CD14-positive monocyte (primary cell): ENCODE results near the gene KIF26B. TPM values are rescaled to one million over a fixed set of nuclear protein-coding genes. Genes with fewer than 3 reads are reported as not detected.

ENCODE experiments used
- DNase-seq, 3 donors: peaks; one replicate each; pipeline ENCODE4 v3.0.0-alpha.2; 2011 to 2022
- H2AFZ ChIP-seq: 2 replicates; pipeline ENCODE4 v1.6.0; 2012; ENCODE audit warnings: mild to moderate bottlenecking, low read depth, low read length, inconsistent platforms; ENCODE audit not compliant: insufficient read depth, poor library complexity, severe bottlenecking
- H3K27ac ChIP-seq, 2 donors: 1 replicate in 1 of 2; 2 replicates in 1 of 2; pipeline ENCODE4 v1.5.1; 2012 to 2013; ENCODE audit warnings: low read length in 2 of 2, control low read depth in 1 of 2, inconsistent platforms in 1 of 2, low read depth in 1 of 2, mild to moderate bottlenecking in 1 of 2
- H3K27me3 ChIP-seq, 2 donors: one replicate each; pipeline versions ENCODE4 v1.6.0 to v1.6.1; 2011 to 2013; ENCODE audit warnings: low read length in 2 of 2; ENCODE audit not compliant: control insufficient read depth in 2 of 2, insufficient read depth in 2 of 2
- H3K36me3 ChIP-seq, 2 donors: replicated peaks in 1 of 2; 1 replicate in 1 of 2; 2 replicates in 1 of 2; pipeline versions ENCODE4 v1.5.1 to v1.6.1; 2012 to 2013; ENCODE audit warnings: low read length in 2 of 2, control low read depth in 1 of 2, inconsistent platforms in 1 of 2, mild to moderate bottlenecking in 1 of 2; ENCODE audit not compliant: insufficient read depth in 2 of 2, control insufficient read depth in 1 of 2
- H3K4me1 ChIP-seq, 2 donors: 1 replicate in 1 of 2; 2 replicates in 1 of 2; pipeline versions ENCODE4 v1.5.1 to v1.6.1; 2012 to 2013; ENCODE audit warnings: low read length in 2 of 2, control low read depth in 1 of 2, inconsistent platforms in 1 of 2, mild to moderate bottlenecking in 1 of 2, moderate library complexity in 1 of 2; ENCODE audit not compliant: insufficient read depth in 2 of 2, control insufficient read depth in 1 of 2
- H3K4me2 ChIP-seq: replicated peaks from 2 replicates; pipeline ENCODE3; 2012; ENCODE audit warnings: low read length, moderate library complexity, mild to moderate bottlenecking; ENCODE audit not compliant: poor library complexity, severe bottlenecking; ENCODE audit errors: extremely low read depth
- H3K4me3 ChIP-seq, 3 experiments: fragments of 200-600 bp in 1 of 3; sonication (generic) in 1 of 3; replicated peaks in 1 of 3; 1 replicate in 2 of 3; 2 replicates in 1 of 3; pipeline ENCODE4 v1.5.1; 2011 to 2013; ENCODE audit warnings: low read length in 3 of 3, mild to moderate bottlenecking in 3 of 3, control low read depth in 2 of 3, low read depth in 2 of 3, inconsistent platforms in 1 of 3, moderate library complexity in 1 of 3
- H3K79me2 ChIP-seq: 2 replicates; pipeline ENCODE4 v1.6.0; 2012; ENCODE audit warnings: mild to moderate bottlenecking, control low read depth, inconsistent platforms, low read length, moderate library complexity; ENCODE audit not compliant: insufficient read depth
- H3K9ac ChIP-seq: 2 replicates; pipeline ENCODE4 v1.6.0; 2017; ENCODE audit warnings: low read length, mild to moderate bottlenecking; ENCODE audit not compliant: insufficient read depth, poor library complexity, severe bottlenecking
- H3K9me3 ChIP-seq, 2 donors: replicated peaks in 1 of 2; 1 replicate in 1 of 2; 2 replicates in 1 of 2; pipeline versions ENCODE4 v1.5.1 to v1.6.1; 2012 to 2013; ENCODE audit warnings: low read length in 2 of 2, control low read depth in 1 of 2; ENCODE audit not compliant: control insufficient read depth in 1 of 2, insufficient read depth in 1 of 2
- H4K20me1 ChIP-seq: 2 replicates; pipeline ENCODE4 v1.6.0; 2012; ENCODE audit warnings: mild to moderate bottlenecking, low read length, control low read depth, moderate library complexity; ENCODE audit not compliant: insufficient read depth
- H3K27ac Mint-ChIP-seq, 7 donors: one replicate each; pipeline ENCODE4 v1.8.0; 2020; ENCODE audit warnings: mild to moderate bottlenecking in 7 of 7, mixed read lengths in 7 of 7, moderate library complexity in 6 of 7, inconsistent platforms in 2 of 7
- H3K27me3 Mint-ChIP-seq, 3 donors: one replicate each; pipeline ENCODE4 v1.8.0; 2021 to 2022; ENCODE audit warnings: low read depth in 3 of 3, mild to moderate bottlenecking in 3 of 3, mixed read lengths in 3 of 3, moderate library complexity in 3 of 3, inconsistent platforms in 1 of 3
- H3K36me3 Mint-ChIP-seq, 2 donors: one replicate each; pipeline ENCODE4 v1.8.0; 2020; ENCODE audit warnings: mixed read lengths in 2 of 2, inconsistent platforms in 1 of 2, mild to moderate bottlenecking in 1 of 2
- H3K4me1 Mint-ChIP-seq: one replicate; pipeline ENCODE4 v1.8.0; 2020; ENCODE audit warnings: mild to moderate bottlenecking, mixed read lengths
- H3K4me3 Mint-ChIP-seq, 2 donors: one replicate each; pipeline ENCODE4 v1.8.0; 2020; ENCODE audit warnings: mild to moderate bottlenecking in 2 of 2, mixed read lengths in 2 of 2, moderate library complexity in 1 of 2
- H3K9me3 Mint-ChIP-seq, 7 donors: one replicate each; pipeline ENCODE4 v1.8.0; 2020 to 2022; ENCODE audit warnings: mixed read lengths in 7 of 7, mild to moderate bottlenecking in 6 of 7, moderate library complexity in 6 of 7, inconsistent platforms in 2 of 7
- CTCF ChIP-seq: fragments of 200-600 bp; IDR thresholded peaks from one replicate; pipeline ENCODE4 v1.8.0; 2022; ENCODE audit warnings: antibody characterized with exemption, mild to moderate bottlenecking
- WGBS: methylation state at CpG from one replicate; pipeline ENCODE4 v1.1.5; 2013; ENCODE audit warnings: missing lambda C conversion rate; ENCODE audit not compliant: insufficient coverage; 5-methylcytosine and 5-hydroxymethylcytosine counted together
- intact Hi-C, 2 donors: fragments of 100-400 bp; cut with micrococcal nuclease; formaldehyde crosslinking; loops; one replicate each; pipeline versions ENCODE4 v1.15.0 to v1.15.1; 2023
- polyA plus RNA-seq, 3 donors: library from polyadenylated mRNA; depleted of rRNA in 1 of 3; unstranded in 2 of 3; stranded (reverse) in 1 of 3; fragments of 300-500 nt in 2 of 3; fragments of >200 nt in 1 of 3; fragmentation: Illumina TruSeq in 2 of 3; gene quantifications; 1 replicate in 2 of 3; 2 replicates in 1 of 3; pipeline ENCODE4 v1.2.3, GENCODE V29; 2012 to 2021

KIF26B gene
- polyA plus RNA-seq, 3 donors, result 0.01 to 0.05 TPM; not detected in 1

- TF ChIP-seq CTCF, result no peak
- Histone ChIP-seq H3K27ac (peak overlapping the region; percentile 80 to 88), H2AFZ (peak overlapping the region; percentile 61), H3K4me2 (peak overlapping the region; percentile 79), H3K4me1 (peaks cover 12 to 24% of the 10 kb centered on the region in 2 donors), H3K9me3 (no peaks in the 10 kb centered on the region), H3K27me3 (peaks cover 14 to 18% of the 10 kb centered on the region in 2 donors), H3K9ac (peak overlapping the region; percentile 61), H3K36me3 (no peaks in the 10 kb centered on the region), H3K4me3 (peak overlapping the region; percentile 37 to 73 (median 40)), H3K79me2 (no peaks in the 10 kb centered on the region), H4K20me1 (no peaks in the 10 kb centered on the region)
- peaks cover 4 to 7% of the 10 kb centered on the region in 2 donors for H3K36me3 Mint-ChIP-seq
- DNase-seq, result peak; percentile 82 to 92 (median 87)
- H3K4me1 Mint-ChIP-seq, result peaks cover 28% of the 10 kb centered on the region
- intact Hi-C loops, result loop anchor here in 1 of 2 donors (5.0 kb wide), 1 partner anchor 54 kb away; no protein-coding TSS in a partner anchor
- H3K27ac Mint-ChIP-seq, result peak overlapping the region; percentile 89 to 97 (median 94)
- WGBS, result 0% methylated on average over 15 of the region's 22 CpGs
- peaks cover 23 to 60% (median 32%) of the 10 kb centered on the region in 3 donors for H3K27me3 Mint-ChIP-seq
- H3K4me3 Mint-ChIP-seq, result peak overlapping the region; percentile 81 to 93
- peaks cover 0 to 8% (median 0%) of the 10 kb centered on the region in 7 donors for H3K9me3 Mint-ChIP-seq
These were observed 156.1 kb downstream of the KIF26B start for GRCh38 chr1:245310571-245311531.

GRCh38 chr1:245311887-245312536, 157.2 kb downstream of the KIF26B start:
- H3K36me3 ChIP-seq, result no peaks in the 10 kb centered on the region
- H3K27me3 Mint-ChIP-seq, result peaks cover 31 to 59% (median 37%) of the 10 kb centered on the region in 3 donors
- peaks cover 28% of the 10 kb centered on the region for H3K4me1 Mint-ChIP-seq
- no peak overlapping the region for H3K4me3 ChIP-seq
- H3K4me2 ChIP-seq, result no peak overlapping the region
- H3K4me3 Mint-ChIP-seq, result peak overlapping the region in 1 of 2 donors; percentile 72
- no peak overlapping the region for H2AFZ ChIP-seq
- H3K9me3 Mint-ChIP-seq, result peaks cover 0 to 8% (median 0%) of the 10 kb centered on the region in 7 donors
- H3K9me3 ChIP-seq, result no peaks in the 10 kb centered on the region
- H3K79me2 ChIP-seq, result no peaks in the 10 kb centered on the region
- DNase-seq, result no peak
- peaks cover 12 to 24% of the 10 kb centered on the region in 2 donors for H3K4me1 ChIP-seq
- no peak overlapping the region for H3K27ac ChIP-seq
- 100% methylated on average over 4 of the region's 8 CpGs for WGBS
- peaks cover 12 to 20% of the 10 kb centered on the region in 2 donors for H3K27me3 ChIP-seq
- H3K27ac Mint-ChIP-seq, result no peak overlapping the region
- H3K9ac ChIP-seq, result no peak overlapping the region
- intact Hi-C loops, result loop anchor here in 1 of 2 donors (5.0 kb wide), 1 partner anchor 55 kb away; no protein-coding TSS in a partner anchor
- no peaks in the 10 kb centered on the region for H4K20me1 ChIP-seq
- peaks cover 4 to 7% of the 10 kb centered on the region in 2 donors for H3K36me3 Mint-ChIP-seq
- TF ChIP-seq CTCF, result no peak
